Measurements from ENCODE around the gene CHRNA4.

- TF ChIP-seq EZH2 (IDR thresholded peaks at IDR 0.05; ENCODE audit: borderline replicate concordance, control insufficient read depth, low read depth, low read length) (no peak), CTCF (IDR thresholded peaks at IDR 0.05 in 2 of 3, conservative IDR thresholded peaks at IDR 0.05 in 1 of 3; ENCODE audit: control insufficient read depth in 2 of 3, extremely low read depth in 1 of 3, insufficient read depth in 1 of 3, low read depth in 3 of 3, low read length in 3 of 3) (no peak), SREBF2 (IDR thresholded peaks at IDR 0.05; ENCODE audit: low read length) (no peak)
Observed at GRCh38 chr20:63316502-63316921, 44.6 kb downstream of the CHRNA4 start.
